ENCODE measurements around the gene ABLIM2. TPM values are rescaled to one million over a fixed set of nuclear protein-coding genes. Genes with fewer than 3 reads are reported as not detected.

ABLIM2 gene
- total and polyA plus RNA-seq, 10 of the 15 experiments (the other 5 are each of a cell fraction or from before 2014, with no cell fraction given) = 0.03 to 0.15 (median 0.05) TPM; not detected in 7

DNA sequence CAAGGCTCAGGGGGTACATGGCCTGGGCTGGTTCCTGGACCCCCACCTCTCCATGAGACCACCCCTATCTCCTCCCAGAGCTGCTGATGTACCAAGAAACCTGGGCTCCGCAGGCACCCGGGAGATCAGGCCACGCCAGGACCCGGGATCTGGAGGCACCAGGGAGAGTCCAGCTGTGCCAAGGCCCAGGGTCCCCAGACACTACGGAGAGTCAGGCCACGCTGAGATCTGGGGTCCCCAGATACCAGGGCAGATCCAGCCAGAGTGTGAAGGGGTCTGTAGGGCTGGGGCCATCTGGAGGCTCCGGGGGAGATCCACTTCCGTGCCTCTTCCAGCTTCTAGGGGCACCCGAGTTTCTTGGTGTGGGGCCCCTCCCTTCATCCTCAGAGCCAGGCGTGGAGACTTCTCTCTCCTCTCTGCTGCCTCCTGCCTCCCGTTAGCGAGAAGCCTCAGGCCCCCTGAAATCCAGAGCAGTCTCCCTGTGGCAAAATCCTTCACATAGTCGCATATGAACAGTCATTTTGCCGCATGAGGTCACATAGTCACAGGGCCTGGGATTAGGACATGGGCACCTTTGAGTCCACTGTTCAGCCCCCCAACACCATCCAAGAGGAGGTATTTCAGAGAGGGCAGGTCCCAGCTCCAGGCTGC lies 9.7 kb downstream of the ABLIM2 start (continued):
- TF ChIP-seq, protein P1, sequence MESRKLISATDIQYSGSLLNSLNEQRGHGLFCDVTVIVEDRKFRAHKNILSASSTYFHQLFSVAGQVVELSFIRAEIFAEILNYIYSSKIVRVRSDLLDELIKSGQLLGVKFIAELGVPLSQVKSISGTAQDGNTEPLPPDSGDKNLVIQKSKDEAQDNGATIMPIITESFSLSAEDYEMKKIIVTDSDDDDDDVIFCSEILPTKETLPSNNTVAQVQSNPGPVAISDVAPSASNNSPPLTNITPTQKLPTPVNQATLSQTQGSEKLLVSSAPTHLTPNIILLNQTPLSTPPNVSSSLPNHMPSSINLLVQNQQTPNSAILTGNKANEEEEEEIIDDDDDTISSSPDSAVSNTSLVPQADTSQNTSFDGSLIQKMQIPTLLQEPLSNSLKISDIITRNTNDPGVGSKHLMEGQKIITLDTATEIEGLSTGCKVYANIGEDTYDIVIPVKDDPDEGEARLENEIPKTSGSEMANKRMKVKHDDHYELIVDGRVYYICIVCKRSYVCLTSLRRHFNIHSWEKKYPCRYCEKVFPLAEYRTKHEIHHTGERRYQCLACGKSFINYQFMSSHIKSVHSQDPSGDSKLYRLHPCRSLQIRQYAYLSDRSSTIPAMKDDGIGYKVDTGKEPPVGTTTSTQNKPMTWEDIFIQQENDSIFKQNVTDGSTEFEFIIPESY (IDR thresholded peaks at IDR 0.05) = no peak

DNA sequence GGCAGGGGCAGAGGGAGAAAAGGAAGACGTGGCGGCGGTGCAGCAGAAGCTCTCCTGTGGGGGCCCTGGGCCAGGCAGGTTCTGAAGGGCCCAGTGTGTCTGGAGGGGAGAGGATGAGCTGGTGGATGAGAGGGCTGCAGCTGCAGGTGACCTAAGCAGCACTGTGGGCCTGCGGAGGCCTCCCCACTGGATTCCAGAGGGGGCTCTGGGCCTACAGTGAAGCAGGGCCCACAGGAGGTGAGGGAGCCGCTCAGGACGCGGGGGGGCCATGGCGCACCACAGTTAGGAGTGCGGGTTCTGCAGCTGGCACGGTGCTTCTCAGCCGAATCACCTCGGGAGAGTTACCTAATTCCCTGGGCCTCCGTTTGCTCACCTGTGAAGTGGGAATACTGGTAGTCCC lies 10.5 kb downstream of the ABLIM2 start:
- Histone ChIP-seq H3K9ac (ENCODE audit: control insufficient read depth, insufficient read depth, low read length) (no peak overlapping the region), H3K27ac (ENCODE audit: control insufficient read depth, insufficient read depth) (no peak overlapping the region), H3K4me3 (no peak overlapping the region), H3K9me3 (replicated peaks; ENCODE audit: control insufficient read depth, insufficient read depth, low read length) (no peaks in the 10 kb centered on the region), H3K27me3 (replicated peaks in 1 of 2; ENCODE audit: control insufficient read depth in 2 of 2, insufficient read depth in 2 of 2, low read length in 1 of 2) (peaks cover 2% of the 10 kb centered on the region in 2 experiments; a peak in 2 of 4 replicates), H3K4me2 (ENCODE audit: control insufficient read depth, insufficient read depth) (no peak overlapping the region), H4K20me1 (ENCODE audit: control insufficient read depth, insufficient read depth) (no peaks in the 10 kb centered on the region), H3K36me3 (ENCODE audit: control insufficient read depth in 2 of 2, insufficient read depth in 2 of 2, low read length in 1 of 2) (no peaks in the 10 kb centered on the region), H3K4me1 (ENCODE audit: control insufficient read depth, insufficient read depth, low read length) (no peaks in the 10 kb centered on the region), H3K79me2 (ENCODE audit: control insufficient read depth, insufficient read depth, low read length) (no peaks in the 10 kb centered on the region), H2AFZ (ENCODE audit: control insufficient read depth, low read depth, low read length) (no peak overlapping the region)
- TF ChIP-seq MYC (IDR thresholded peaks at IDR 0.05; ENCODE audit: insufficient read depth, insufficient read length, insufficient replicate concordance, low read length, severe bottlenecking) (no peak), ZNF274 (IDR thresholded peaks at IDR 0.05; ENCODE audit: insufficient read depth, insufficient read length) (no peak), FOS (IDR thresholded peaks at IDR 0.05; ENCODE audit: borderline replicate concordance, extremely low read depth, insufficient read length) (no peak), KLF5 (IDR thresholded peaks at IDR 0.05; ENCODE audit: partially characterized antibody) (no peak), SMARCA5 (IDR thresholded peaks at IDR 0.05) (no peak), RCOR1 (conservative IDR thresholded peaks at IDR 0.05; ENCODE audit: low read depth, low read length) (no peak), NR2C1 (IDR thresholded peaks at IDR 0.05) (no peak), TCF3 (IDR thresholded peaks at IDR 0.05; ENCODE audit: borderline replicate concordance, insufficient read depth, low read depth, low read length) (no peak)
- TF ChIP-seq, protein P2, sequence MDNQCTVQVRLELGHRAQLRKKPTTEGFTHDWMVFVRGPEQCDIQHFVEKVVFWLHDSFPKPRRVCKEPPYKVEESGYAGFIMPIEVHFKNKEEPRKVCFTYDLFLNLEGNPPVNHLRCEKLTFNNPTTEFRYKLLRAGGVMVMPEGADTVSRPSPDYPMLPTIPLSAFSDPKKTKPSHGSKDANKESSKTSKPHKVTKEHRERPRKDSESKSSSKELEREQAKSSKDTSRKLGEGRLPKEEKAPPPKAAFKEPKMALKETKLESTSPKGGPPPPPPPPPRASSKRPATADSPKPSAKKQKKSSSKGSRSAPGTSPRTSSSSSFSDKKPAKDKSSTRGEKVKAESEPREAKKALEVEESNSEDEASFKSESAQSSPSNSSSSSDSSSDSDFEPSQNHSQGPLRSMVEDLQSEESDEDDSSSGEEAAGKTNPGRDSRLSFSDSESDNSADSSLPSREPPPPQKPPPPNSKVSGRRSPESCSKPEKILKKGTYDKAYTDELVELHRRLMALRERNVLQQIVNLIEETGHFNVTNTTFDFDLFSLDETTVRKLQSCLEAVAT (IDR thresholded peaks at IDR 0.05) = no peak
- TF ChIP-seq, protein P3, sequence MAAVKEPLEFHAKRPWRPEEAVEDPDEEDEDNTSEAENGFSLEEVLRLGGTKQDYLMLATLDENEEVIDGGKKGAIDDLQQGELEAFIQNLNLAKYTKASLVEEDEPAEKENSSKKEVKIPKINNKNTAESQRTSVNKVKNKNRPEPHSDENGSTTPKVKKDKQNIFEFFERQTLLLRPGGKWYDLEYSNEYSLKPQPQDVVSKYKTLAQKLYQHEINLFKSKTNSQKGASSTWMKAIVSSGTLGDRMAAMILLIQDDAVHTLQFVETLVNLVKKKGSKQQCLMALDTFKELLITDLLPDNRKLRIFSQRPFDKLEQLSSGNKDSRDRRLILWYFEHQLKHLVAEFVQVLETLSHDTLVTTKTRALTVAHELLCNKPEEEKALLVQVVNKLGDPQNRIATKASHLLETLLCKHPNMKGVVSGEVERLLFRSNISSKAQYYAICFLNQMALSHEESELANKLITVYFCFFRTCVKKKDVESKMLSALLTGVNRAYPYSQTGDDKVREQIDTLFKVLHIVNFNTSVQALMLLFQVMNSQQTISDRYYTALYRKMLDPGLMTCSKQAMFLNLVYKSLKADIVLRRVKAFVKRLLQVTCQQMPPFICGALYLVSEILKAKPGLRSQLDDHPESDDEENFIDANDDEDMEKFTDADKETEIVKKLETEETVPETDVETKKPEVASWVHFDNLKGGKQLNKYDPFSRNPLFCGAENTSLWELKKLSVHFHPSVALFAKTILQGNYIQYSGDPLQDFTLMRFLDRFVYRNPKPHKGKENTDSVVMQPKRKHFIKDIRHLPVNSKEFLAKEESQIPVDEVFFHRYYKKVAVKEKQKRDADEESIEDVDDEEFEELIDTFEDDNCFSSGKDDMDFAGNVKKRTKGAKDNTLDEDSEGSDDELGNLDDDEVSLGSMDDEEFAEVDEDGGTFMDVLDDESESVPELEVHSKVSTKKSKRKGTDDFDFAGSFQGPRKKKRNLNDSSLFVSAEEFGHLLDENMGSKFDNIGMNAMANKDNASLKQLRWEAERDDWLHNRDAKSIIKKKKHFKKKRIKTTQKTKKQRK (IDR thresholded peaks at IDR 0.05; ENCODE audit: low read depth, low read length) = no peak
- TF ChIP-seq, protein P4, sequence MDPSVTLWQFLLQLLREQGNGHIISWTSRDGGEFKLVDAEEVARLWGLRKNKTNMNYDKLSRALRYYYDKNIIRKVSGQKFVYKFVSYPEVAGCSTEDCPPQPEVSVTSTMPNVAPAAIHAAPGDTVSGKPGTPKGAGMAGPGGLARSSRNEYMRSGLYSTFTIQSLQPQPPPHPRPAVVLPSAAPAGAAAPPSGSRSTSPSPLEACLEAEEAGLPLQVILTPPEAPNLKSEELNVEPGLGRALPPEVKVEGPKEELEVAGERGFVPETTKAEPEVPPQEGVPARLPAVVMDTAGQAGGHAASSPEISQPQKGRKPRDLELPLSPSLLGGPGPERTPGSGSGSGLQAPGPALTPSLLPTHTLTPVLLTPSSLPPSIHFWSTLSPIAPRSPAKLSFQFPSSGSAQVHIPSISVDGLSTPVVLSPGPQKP (IDR thresholded peaks at IDR 0.05; ENCODE audit: low read depth, low read length) = no peak
- POLR2A ChIA-PET = no interaction called here
- RAD21 ChIA-PET (ENCODE audit: unreplicated experiment) = no interaction called here
- SMC1A ChIA-PET (ENCODE audit: uncharacterized antibody, unreplicated experiment) = no interaction called here
- WGBS (ENCODE audit: insufficient coverage, insufficient replicate concordance, low lambda C conversion rate, missing lambda C conversion rate) = 61% methylated on average over 13 of the region's 13 CpGs
- in situ Hi-C loops (cut with MboI) = no loop called here
- DNase-seq (ENCODE audit: low read depth, low spot score) (no peak), FAIRE-seq (no peak), ATAC-seq (no peak)
- BruUV-seq (replicated peaks) = no TSS peak
- CTCF ChIA-PET = no interaction called here
- intact Hi-C loops (cut with micrococcal nuclease; ENCODE audit: unreplicated experiment) = no loop called here
